GM10248 (cell line): ENCODE results near the gene TIMD4.
"Not testable (repeated sequence)": the region's sequence is repeated elsewhere in the genome, so short reads cannot be mapped to it uniquely, and the experiment has no call there.

Experiments
- CTCF ChIA-PET: fragments of 300-600 bp; sonication (Branson Sonifier 250); formaldehyde crosslinking; extraction: SDS; loops from one replicate; lab custom pipeline; 2021; ENCODE audit warnings: antibody characterized with exemption; lab: Yijun Ruan, JAX
- POLR2A ChIA-PET: fragments of 350-650 bp; sonication (Branson Sonifier 250); formaldehyde crosslinking; extraction: SDS; loops from one replicate; lab custom pipeline; 2020; ENCODE audit warnings: antibody characterized with exemption; lab: Yijun Ruan, JAX
- DNase-seq: peaks from one replicate; pipeline ENCODE4 v3.0.0; 2012; ENCODE audit errors: extremely low spot score
- TF ChIP-seq, protein P1 (sequence below): IDR thresholded peaks from 2 replicates; pipeline ENCODE4 v1.5.1; 2012; ENCODE audit warnings: mild to moderate bottlenecking, low read depth; ENCODE audit errors: extremely low read depth, missing control alignments, control extremely low read depth

The TIMD4 gene

DNA sequence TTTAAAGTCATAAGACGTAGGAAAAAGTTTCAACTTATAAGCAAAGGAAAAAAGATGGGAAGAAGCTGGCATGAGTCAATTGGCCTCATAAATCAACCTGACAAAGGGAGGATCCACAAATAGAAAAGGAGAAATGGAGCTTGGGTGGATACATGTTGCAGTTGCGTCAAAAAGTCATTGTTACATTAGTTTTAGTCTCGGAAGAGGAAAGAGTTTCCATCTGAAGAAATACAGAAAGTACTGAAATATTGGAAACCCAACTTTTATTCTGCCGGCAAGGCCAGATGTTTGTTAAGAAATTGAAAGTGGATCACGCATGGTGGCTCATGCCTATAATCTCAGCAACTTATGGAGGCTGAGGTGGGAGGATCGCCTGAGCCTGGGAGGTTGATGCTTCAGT is 11.3 kb upstream of the TIMD4 start:
- ChIA-PET CTCF (no interaction called here), POLR2A (interaction anchor here (0.6 kb wide), 1 partner anchor 152 kb away, joined by 3 read pairs; no protein-coding TSS in a partner anchor)
- TF ChIP-seq, protein P1, sequence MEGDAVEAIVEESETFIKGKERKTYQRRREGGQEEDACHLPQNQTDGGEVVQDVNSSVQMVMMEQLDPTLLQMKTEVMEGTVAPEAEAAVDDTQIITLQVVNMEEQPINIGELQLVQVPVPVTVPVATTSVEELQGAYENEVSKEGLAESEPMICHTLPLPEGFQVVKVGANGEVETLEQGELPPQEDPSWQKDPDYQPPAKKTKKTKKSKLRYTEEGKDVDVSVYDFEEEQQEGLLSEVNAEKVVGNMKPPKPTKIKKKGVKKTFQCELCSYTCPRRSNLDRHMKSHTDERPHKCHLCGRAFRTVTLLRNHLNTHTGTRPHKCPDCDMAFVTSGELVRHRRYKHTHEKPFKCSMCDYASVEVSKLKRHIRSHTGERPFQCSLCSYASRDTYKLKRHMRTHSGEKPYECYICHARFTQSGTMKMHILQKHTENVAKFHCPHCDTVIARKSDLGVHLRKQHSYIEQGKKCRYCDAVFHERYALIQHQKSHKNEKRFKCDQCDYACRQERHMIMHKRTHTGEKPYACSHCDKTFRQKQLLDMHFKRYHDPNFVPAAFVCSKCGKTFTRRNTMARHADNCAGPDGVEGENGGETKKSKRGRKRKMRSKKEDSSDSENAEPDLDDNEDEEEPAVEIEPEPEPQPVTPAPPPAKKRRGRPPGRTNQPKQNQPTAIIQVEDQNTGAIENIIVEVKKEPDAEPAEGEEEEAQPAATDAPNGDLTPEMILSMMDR, result no peak
- DNase-seq, result no peak

DNA sequence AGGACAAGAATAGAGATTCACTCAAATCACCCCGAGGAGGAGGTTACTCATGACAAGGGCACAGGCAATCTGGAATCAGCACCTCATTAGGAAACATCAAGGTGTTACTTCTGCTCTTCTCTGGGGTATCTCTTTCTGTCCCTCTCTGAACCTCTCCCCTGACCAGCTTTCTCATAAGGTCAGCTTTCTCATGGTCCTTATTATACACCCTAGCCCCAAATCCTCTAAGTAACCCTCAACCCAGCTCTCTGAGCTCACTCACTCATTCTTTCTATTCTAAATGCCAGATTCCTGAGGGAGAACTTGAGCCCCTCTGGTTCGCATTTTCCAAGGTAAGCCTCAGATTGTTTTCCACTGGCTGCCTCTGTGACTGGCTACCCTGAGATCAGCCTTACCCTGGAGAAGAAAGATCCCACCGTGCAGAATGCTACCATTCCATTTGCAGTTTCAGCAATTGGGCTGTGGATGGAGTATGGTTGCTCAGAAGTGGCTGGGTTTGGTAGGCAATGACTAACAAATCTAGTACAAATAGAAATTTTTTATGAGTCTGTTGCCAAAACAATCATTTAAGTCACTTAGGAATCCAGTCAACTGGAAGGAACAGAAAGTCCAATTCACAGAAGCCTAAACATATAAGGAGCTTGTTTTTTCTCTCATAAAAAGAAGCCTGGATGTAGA is 9.0 kb upstream of the TIMD4 start:
- ChIA-PET POLR2A (no interaction called here), CTCF (interaction anchor here (1.0 kb wide), 1 partner anchor 15 kb away, joined by 3 read pairs; no protein-coding TSS in a partner anchor)
- TF ChIP-seq, protein P1, result no peak
- no peak for DNase-seq

DNA sequence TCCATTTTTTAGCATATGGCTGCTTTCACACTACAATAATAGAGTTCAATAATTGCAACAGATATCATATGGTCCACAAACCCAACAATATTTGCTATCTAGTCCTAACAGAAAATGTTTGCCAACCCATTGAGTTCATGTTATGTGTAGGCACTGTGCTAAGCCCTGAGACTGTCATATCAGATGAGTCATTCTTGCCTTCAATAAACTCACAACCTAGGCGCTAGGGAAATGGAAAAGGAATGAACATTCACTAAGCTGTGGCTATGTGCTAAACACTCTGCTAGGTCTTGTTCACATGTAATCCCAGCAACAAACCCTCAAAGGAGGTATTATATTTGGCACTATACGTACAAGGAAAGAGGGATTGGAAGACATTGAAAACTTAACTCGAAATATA is 8.4 kb upstream of the TIMD4 start:
- CTCF ChIA-PET, result interaction anchor here (1.0 kb wide), 1 partner anchor 14 kb away, joined by 3 read pairs; no protein-coding TSS in a partner anchor

DNA sequence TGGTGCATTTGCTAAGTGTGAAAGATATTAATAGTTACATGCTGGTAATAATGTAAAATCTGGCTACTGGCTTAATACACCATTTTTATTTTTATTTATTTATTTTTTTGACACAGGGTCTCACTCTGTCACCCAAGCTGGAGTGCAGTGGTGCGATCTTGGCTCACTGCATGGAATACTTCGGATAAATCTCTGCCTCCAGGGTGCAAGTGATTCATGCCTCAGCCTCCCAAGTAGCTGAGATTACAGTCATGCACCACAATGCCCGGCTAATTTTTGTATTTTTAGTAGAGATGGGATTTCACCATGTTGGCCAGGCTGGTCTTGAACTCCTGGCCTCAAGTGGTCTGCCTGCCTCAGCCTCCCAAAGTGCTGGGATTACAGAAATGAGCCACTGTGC is 4.4 kb upstream of the TIMD4 start:
- DNase-seq, POLR2A ChIA-PET: not testable (repeated sequence)
- CTCF ChIA-PET, result interaction anchor here (2.7 kb wide), 1 partner anchor 14 kb away, joined by 8 read pairs; no protein-coding TSS in a partner anchor

More for the DNA sequence above, 8.4 kb upstream of the TIMD4 start:
- POLR2A ChIA-PET, result no interaction called here
- TF ChIP-seq, protein P1, result no peak
- no peak for DNase-seq

DNA sequence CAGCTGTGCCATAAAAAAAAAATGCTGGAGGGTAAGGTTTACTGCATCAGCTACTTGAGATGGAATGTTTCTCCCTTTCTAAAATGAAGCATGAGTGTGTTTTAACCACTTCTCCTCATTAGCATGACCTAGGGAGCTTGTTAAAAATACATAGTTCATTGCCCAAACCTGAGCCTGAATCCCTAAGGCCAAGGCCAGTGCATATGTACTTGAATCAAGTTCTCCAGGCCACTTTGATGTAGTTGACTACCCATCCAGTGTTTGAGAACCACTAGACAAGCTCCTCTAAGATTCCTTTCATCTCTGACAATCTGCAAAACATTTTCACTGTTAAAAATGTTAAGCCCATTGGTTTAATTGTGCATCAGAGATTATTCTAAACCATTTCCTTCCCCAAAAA is 6.7 kb downstream of the TIMD4 start:
- TF ChIP-seq, protein P1, result no peak
- ChIA-PET CTCF (interaction anchor here (0.9 to 1.7 kb wide), 5 partner anchors 8 to 116 kb away, joined by 3 to 5 read pairs (median 3); no protein-coding TSS in a partner anchor), POLR2A (no interaction called here)
- DNase-seq, result no peak

DNA sequence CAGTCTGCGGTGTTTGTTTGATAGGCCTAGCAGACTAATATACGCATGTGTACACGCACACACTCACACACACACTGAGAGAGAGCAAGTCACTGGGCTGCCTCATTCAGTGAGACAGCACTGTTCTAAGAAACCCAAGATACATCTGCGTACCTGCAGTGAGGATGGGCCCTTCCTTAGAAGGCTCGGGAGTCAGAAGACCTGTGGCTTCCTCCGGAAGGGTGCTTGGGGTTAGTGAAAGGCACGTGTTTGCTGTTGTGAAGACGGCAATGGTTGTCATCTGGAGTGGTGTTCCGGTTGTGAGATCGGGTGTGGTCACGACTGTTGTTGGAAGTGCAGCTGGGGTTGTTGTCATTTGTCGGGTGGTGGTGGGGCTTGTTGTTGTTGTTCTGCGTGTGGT is 11.7 kb downstream of the TIMD4 start:
- TF ChIP-seq, protein P1, result no peak
- no peak for DNase-seq
- ChIA-PET CTCF (no interaction called here), POLR2A (no interaction called here)

DNA sequence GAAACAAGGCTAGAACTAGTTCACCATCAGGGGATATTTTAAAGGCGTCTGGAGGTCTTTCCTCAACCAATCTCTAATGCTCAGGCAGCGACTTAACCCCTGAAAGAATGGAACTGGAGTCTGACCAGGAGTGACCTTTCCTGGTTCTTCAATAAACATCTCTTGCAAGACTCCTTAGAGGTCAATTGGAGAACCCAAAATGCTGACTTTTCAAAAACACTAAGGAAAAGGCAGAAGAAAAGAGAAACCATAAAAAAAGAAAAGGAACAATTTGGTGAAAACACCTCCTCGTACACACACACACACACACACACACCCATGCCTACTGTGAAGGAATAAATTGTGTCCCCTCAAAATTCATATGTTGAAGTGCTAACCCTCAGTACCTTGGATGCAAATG is 12.3 kb downstream of the TIMD4 start:
- DNase-seq, result no peak
- CTCF ChIA-PET, result no interaction called here
- TF ChIP-seq, protein P1, result no peak
- POLR2A ChIA-PET, result no interaction called here
